Brain microvascular endothelial cell (primary cell): ENCODE data around the gene CASR.

Experiments used
- DNase-seq: peaks from one replicate; pipeline ENCODE4 v3.0.0-alpha.2; 2020
- H3K27ac ChIP-seq: fragments of 250-450 bp; sonication (Bioruptor Pico); 2 replicates; pipeline ENCODE4 v1.5.1; 2020; ENCODE audit warnings: mild to moderate bottlenecking, moderate library complexity
- H3K27me3 ChIP-seq: fragments of 250-450 bp; sonication (Bioruptor Pico); replicated peaks from 2 replicates; pipeline ENCODE4 v1.5.1; 2020; ENCODE audit warnings: mild to moderate bottlenecking
- H3K36me3 ChIP-seq: fragments of 250-450 bp; sonication (Bioruptor Pico); replicated peaks from 2 replicates; pipeline ENCODE4 v1.5.1; 2020; ENCODE audit warnings: mild to moderate bottlenecking
- H3K4me3 ChIP-seq: 2 replicates; pipeline ENCODE4 v1.5.1; 2011; ENCODE audit warnings: low read depth, mild to moderate bottlenecking, control low read depth, low read length, moderate library complexity
- CTCF ChIP-seq: IDR thresholded peaks from 2 replicates; pipeline ENCODE4 v1.5.1; 2011; ENCODE audit warnings: low read depth, mild to moderate bottlenecking, moderate library complexity, low read length, control low read depth, inconsistent platforms; ENCODE audit errors: missing control alignments
- in situ Hi-C: cut with HindIII; loops from 2 replicates; pipeline ENCODE4 v1.10.0; 2017; ENCODE audit warnings: low sequenced_read_pairs, low pct_ligation_motif_present

CASR gene

GRCh38 chr3:122265957-122266356 lies 82.5 kb downstream of the CASR start:
- DNase-seq: no peak
- in situ Hi-C loops: no loop called here
- no peaks in the 10 kb centered on the region for H3K36me3 ChIP-seq
- no peak for TF ChIP-seq CTCF
- H3K27me3 ChIP-seq: no peaks in the 10 kb centered on the region
- no peak overlapping the region for H3K27ac ChIP-seq
- no peak overlapping the region for H3K4me3 ChIP-seq

- Histone ChIP-seq H3K27me3 (no peaks in the 10 kb centered on the region), H3K4me3 (no peak overlapping the region), H3K27ac (no peak overlapping the region), H3K36me3 (no peaks in the 10 kb centered on the region)
- in situ Hi-C loops: no loop called here
- no peak for DNase-seq
- TF ChIP-seq CTCF: no peak
Measured at GRCh38 chr3:122268257-122269024, 85.0 kb downstream of the CASR start.

GRCh38 chr3:122269045-122269444 lies 85.6 kb downstream of the CASR start:
- Histone ChIP-seq H3K36me3 (no peaks in the 10 kb centered on the region), H3K27me3 (no peaks in the 10 kb centered on the region), H3K27ac (no peak overlapping the region), H3K4me3 (no peak overlapping the region)
- TF ChIP-seq CTCF: no peak
- in situ Hi-C loops: no loop called here
- DNase-seq: no peak

GRCh38 chr3:122271246-122271898 lies 87.9 kb downstream of the CASR start:
- no peak overlapping the region for H3K27ac ChIP-seq
- no peak for DNase-seq
- in situ Hi-C loops: no loop called here
- no peak for TF ChIP-seq CTCF
- no peaks in the 10 kb centered on the region for H3K36me3 ChIP-seq
- H3K4me3 ChIP-seq: no peak overlapping the region
- no peaks in the 10 kb centered on the region for H3K27me3 ChIP-seq

- H3K36me3 ChIP-seq: no peaks in the 10 kb centered on the region
- TF ChIP-seq CTCF: no peak
- no peak overlapping the region for H3K27ac ChIP-seq
- in situ Hi-C loops: no loop called here
- no peaks in the 10 kb centered on the region for H3K27me3 ChIP-seq
- no peak for DNase-seq
- no peak overlapping the region for H3K4me3 ChIP-seq
Measured at GRCh38 chr3:122272879-122273278, 89.4 kb downstream of the CASR start.
